Liver (tissue), 9 donors: ENCODE measurements around the gene OR10S1. TPM values are rescaled to one million over a fixed set of nuclear protein-coding genes. Genes with fewer than 3 reads are reported as not detected.

Experiments used
- DNase-seq: peaks from one replicate; pipeline ENCODE4 v3.0.0-alpha.2; 2017; ENCODE audit warnings: low spot score
- H3K27ac ChIP-seq, 2 donors: one replicate each; pipeline ENCODE4 v1.7.0; 2013; ENCODE audit warnings: inconsistent platforms in 2 of 2, low read length in 2 of 2, control low read depth in 1 of 2, low read depth in 1 of 2, mild to moderate bottlenecking in 1 of 2
- H3K27me3 ChIP-seq, 4 donors: one replicate each; pipeline versions ENCODE4 v1.6.1 to v1.7.0; 2013; ENCODE audit warnings: low read length in 3 of 4, inconsistent platforms in 1 of 4, mild to moderate bottlenecking in 1 of 4, moderate library complexity in 1 of 4; ENCODE audit not compliant: control insufficient read depth in 4 of 4, insufficient read depth in 4 of 4
- H3K36me3 ChIP-seq, 4 donors: one replicate each; pipeline versions ENCODE4 v1.6.1 to v1.7.0; 2013; ENCODE audit warnings: low read length in 3 of 4, mild to moderate bottlenecking in 3 of 4, low read depth in 1 of 4, moderate library complexity in 1 of 4; ENCODE audit not compliant: control insufficient read depth in 4 of 4, insufficient read depth in 3 of 4
- H3K4me1 ChIP-seq, 4 donors: one replicate each; pipeline versions ENCODE4 v1.6.1 to v1.7.0; 2013; ENCODE audit warnings: low read length in 3 of 4, mild to moderate bottlenecking in 3 of 4, moderate library complexity in 1 of 4; ENCODE audit not compliant: control insufficient read depth in 4 of 4, insufficient read depth in 4 of 4
- H3K4me3 ChIP-seq, 3 donors: one replicate each; pipeline versions ENCODE4 v1.6.1 to v1.7.0; 2013; ENCODE audit warnings: low read length in 3 of 3, control low read depth in 1 of 3, low read depth in 1 of 3, mild to moderate bottlenecking in 1 of 3
- H3K9ac ChIP-seq, 2 donors: one replicate each; pipeline ENCODE4 v1.7.0; 2013; ENCODE audit warnings: low read length in 2 of 2, mild to moderate bottlenecking in 2 of 2, moderate library complexity in 2 of 2, control low read depth in 1 of 2, low read depth in 1 of 2
- H3K9me3 ChIP-seq, 4 donors: one replicate each; pipeline versions ENCODE4 v1.6.1 to v1.7.0; 2013; ENCODE audit warnings: low read length in 3 of 4; ENCODE audit not compliant: control insufficient read depth in 4 of 4
- EGR1 ChIP-seq, 2 donors: IDR thresholded peaks; 2 replicates each; pipeline ENCODE4 v1.6.1; 2016 to 2018; ENCODE audit warnings: antibody characterized with exemption in 2 of 2, low read depth in 2 of 2
- FOXA1 ChIP-seq: IDR thresholded peaks from 2 replicates; pipeline ENCODE4 v1.6.1; 2016; ENCODE audit warnings: antibody characterized with exemption
- GABPA ChIP-seq, 2 donors: IDR thresholded peaks in 1 of 2; conservative IDR thresholded peaks in 1 of 2; 2 replicates each; pipeline ENCODE4 v1.6.1; 2016; ENCODE audit warnings: antibody characterized with exemption in 2 of 2, mild to moderate bottlenecking in 1 of 2, moderate library complexity in 1 of 2
- HNF4G ChIP-seq: IDR thresholded peaks from 2 replicates; pipeline ENCODE4 v1.6.1; 2016; ENCODE audit warnings: antibody characterized with exemption
- JUND ChIP-seq, 2 donors: IDR thresholded peaks; 2 replicates each; pipeline ENCODE4 v1.6.1; 2016; ENCODE audit warnings: antibody characterized with exemption in 2 of 2
- NR2F2 ChIP-seq: IDR thresholded peaks from 2 replicates; pipeline ENCODE4 v1.6.1; 2016; ENCODE audit warnings: antibody characterized with exemption
- RAD21 ChIP-seq, 2 donors: IDR thresholded peaks; 2 replicates each; pipeline ENCODE4 v1.6.1; 2016; ENCODE audit warnings: antibody characterized with exemption in 2 of 2, mild to moderate bottlenecking in 2 of 2
- RXRA ChIP-seq, 2 donors: IDR thresholded peaks; 2 replicates each; pipeline ENCODE4 v1.6.1; 2017 to 2018; ENCODE audit warnings: antibody characterized with exemption in 2 of 2, mild to moderate bottlenecking in 1 of 2
- SP1 ChIP-seq: IDR thresholded peaks from 2 replicates; pipeline ENCODE4 v1.6.1; 2018; ENCODE audit warnings: antibody characterized with exemption, mild to moderate bottlenecking
- TAF1 ChIP-seq: conservative IDR thresholded peaks from 2 replicates; pipeline ENCODE4 v1.6.1; 2016; ENCODE audit warnings: antibody characterized with exemption, mild to moderate bottlenecking
- YY1 ChIP-seq: IDR thresholded peaks from 2 replicates; pipeline ENCODE4 v1.6.1; 2016; ENCODE audit warnings: antibody characterized with exemption, mild to moderate bottlenecking
- ZBTB33 ChIP-seq: IDR thresholded peaks from 2 replicates; pipeline ENCODE4 v1.6.1; 2016; ENCODE audit warnings: antibody characterized with exemption
- WGBS: extraction: QIAGEN DNeasy Blood & Tissue Kit; methylation state at CpG from one replicate; pipeline ENCODE4 v1.1.7; 2013; 5-methylcytosine and 5-hydroxymethylcytosine counted together
- polyA plus RNA-seq, 2 donors: library from polyadenylated mRNA; stranded (reverse) in 1 of 2; unstranded in 1 of 2; fragments of 200-250 nt in 1 of 2; fragments of >200 nt in 1 of 2; fragmentation: Nextera tagmentation in 1 of 2; extraction: Ambion mirVana in 1 of 2; gene quantifications; one replicate each; pipeline versions ENCODE4 v1.2.1 to v1.2.3, GENCODE V29; 2013 to 2015
- total RNA-seq, 2 donors: library from RNA; depleted of rRNA; stranded (reverse); fragments of >200 nt; gene quantifications; one replicate each; pipeline ENCODE4 v1.2.3, GENCODE V29; 2014
- TF ChIP-seq, protein P1 (sequence below): IDR thresholded peaks from 2 replicates; pipeline ENCODE4 v1.6.1; 2016; ENCODE audit warnings: antibody characterized with exemption
- TF ChIP-seq, protein P2 (sequence below): IDR thresholded peaks from 2 replicates; pipeline ENCODE4 v1.6.1; 2016; ENCODE audit warnings: antibody characterized with exemption, mild to moderate bottlenecking
- TF ChIP-seq, protein P3 (sequence below): IDR thresholded peaks from 2 replicates; pipeline ENCODE4 v1.6.1; 2016; ENCODE audit warnings: antibody characterized with exemption
- TF ChIP-seq, protein P4 (sequence below): fragments of 150-350 bp; IDR thresholded peaks from 2 replicates; pipeline ENCODE4 v1.5.1; 2017; ENCODE audit warnings: improper control_type of control experiment, low read depth, low read length; ENCODE audit not compliant: missing input control
- donor health status: healthy.
- donor health status: healthy.
- donor health status: healthy.
- donor health status: healthy.
- donor health status: healthy.

Gene OR10S1
- total and polyA plus RNA-seq, 4 donors = not detected

DNA sequence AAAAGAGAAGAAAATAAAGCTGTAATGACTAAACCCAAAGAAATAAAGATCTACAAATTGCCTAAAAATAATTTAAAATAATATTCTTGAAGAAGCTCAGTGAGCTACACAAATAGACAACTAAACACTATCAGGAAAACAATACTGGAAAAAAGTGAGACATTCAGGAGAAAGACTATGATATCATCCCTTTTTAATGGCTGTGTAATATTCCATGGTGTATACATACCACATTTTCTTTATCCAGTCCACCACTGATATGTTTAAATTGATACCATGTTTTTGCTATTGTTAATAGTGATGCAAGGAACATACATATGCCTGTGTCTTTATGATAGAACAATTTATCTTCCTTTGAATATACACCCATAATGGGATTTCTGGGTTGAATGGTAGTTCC, 20.8 kb downstream of the OR10S1 start (continued):
- TF ChIP-seq, protein P1, sequence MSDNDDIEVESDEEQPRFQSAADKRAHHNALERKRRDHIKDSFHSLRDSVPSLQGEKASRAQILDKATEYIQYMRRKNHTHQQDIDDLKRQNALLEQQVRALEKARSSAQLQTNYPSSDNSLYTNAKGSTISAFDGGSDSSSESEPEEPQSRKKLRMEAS = no peak
- TF ChIP-seq FOXA1 (no peak), JUND (IDR thresholded peaks at IDR 0.05) (no peak), NR2F2 (no peak)
- TF ChIP-seq, protein P2, sequence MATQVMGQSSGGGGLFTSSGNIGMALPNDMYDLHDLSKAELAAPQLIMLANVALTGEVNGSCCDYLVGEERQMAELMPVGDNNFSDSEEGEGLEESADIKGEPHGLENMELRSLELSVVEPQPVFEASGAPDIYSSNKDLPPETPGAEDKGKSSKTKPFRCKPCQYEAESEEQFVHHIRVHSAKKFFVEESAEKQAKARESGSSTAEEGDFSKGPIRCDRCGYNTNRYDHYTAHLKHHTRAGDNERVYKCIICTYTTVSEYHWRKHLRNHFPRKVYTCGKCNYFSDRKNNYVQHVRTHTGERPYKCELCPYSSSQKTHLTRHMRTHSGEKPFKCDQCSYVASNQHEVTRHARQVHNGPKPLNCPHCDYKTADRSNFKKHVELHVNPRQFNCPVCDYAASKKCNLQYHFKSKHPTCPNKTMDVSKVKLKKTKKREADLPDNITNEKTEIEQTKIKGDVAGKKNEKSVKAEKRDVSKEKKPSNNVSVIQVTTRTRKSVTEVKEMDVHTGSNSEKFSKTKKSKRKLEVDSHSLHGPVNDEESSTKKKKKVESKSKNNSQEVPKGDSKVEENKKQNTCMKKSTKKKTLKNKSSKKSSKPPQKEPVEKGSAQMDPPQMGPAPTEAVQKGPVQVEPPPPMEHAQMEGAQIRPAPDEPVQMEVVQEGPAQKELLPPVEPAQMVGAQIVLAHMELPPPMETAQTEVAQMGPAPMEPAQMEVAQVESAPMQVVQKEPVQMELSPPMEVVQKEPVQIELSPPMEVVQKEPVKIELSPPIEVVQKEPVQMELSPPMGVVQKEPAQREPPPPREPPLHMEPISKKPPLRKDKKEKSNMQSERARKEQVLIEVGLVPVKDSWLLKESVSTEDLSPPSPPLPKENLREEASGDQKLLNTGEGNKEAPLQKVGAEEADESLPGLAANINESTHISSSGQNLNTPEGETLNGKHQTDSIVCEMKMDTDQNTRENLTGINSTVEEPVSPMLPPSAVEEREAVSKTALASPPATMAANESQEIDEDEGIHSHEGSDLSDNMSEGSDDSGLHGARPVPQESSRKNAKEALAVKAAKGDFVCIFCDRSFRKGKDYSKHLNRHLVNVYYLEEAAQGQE = no peak

DNA sequence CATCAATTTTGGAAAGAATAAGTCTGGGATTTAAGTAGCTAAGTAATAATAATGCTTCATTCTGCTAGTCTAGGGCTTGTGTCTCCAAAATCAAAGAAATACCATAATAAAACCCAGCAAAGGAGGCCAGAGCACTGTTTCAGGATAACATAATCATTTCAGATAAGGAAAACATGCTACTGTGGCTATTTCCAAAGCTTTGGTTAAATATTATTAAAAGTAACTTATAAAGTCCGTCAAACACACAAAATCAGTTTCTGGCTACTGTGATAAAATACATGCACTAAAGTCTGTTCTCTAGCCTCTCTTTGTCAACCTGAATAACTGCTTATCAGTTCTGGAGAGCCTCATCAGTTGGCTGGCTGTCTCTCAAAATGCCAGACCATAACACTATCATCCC, 32.4 kb downstream of the OR10S1 start:
- Histone ChIP-seq H3K27me3 (no peaks in the 10 kb centered on the region), H3K9me3 (peaks cover 0 to 2% (median 0%) of the 10 kb centered on the region in 4 donors), H3K4me3 (no peak overlapping the region), H3K36me3 (no peaks in the 10 kb centered on the region), H3K9ac (no peak overlapping the region), H3K4me1 (no peaks in the 10 kb centered on the region), H3K27ac (no peak overlapping the region)
- no peak for DNase-seq
- TF ChIP-seq SP1 (no peak), GABPA (IDR thresholded peaks at IDR 0.05 in 1 of 2, conservative IDR thresholded peaks at IDR 0.05 in 1 of 2) (no peak)
- TF ChIP-seq, protein P1 = no peak
- WGBS = 22% methylated on average over 1 of the region's 1 CpG

- H3K36me3 ChIP-seq = no peaks in the 10 kb centered on the region
- peaks cover 0 to 2% (median 0%) of the 10 kb centered on the region in 4 donors for H3K9me3 ChIP-seq
- H3K4me1 ChIP-seq = no peaks in the 10 kb centered on the region
- no peak within 1 kb of the TSS for H3K4me3 ChIP-seq
- no peak for TF ChIP-seq YY1
- TF ChIP-seq SP1 = no peak
- no peak for TF ChIP-seq TAF1
- H3K9ac ChIP-seq = no peak within 1 kb of the TSS
- no peak for DNase-seq
- no peak within 1 kb of the TSS for H3K27ac ChIP-seq
- 85% methylated on average over 3 of the region's 3 CpGs for WGBS
- H3K27me3 ChIP-seq = no peaks in the 10 kb centered on the region
Observed at GRCh38 chr11:123943738-123944137, 33.8 kb downstream of the OR10S1 start, which contains the start of gene OR6T1. TSS of gene OR6T1 (minus strand) at chr11:123943838. CDS start at chr11:123943838, 0 bp downstream.

GRCh38 chr11:123942413-123942812, 35.2 kb downstream of the OR10S1 start:
- Histone ChIP-seq H3K27ac (no peak overlapping the region), H3K9ac (no peak overlapping the region), H3K27me3 (no peaks in the 10 kb centered on the region), H3K9me3 (peaks cover 0 to 2% (median 0%) of the 10 kb centered on the region in 4 donors), H3K4me1 (no peaks in the 10 kb centered on the region), H3K4me3 (no peak overlapping the region), H3K36me3 (no peaks in the 10 kb centered on the region)
- TF ChIP-seq, protein P1 = no peak
- no peak for TF ChIP-seq SP1
- TF ChIP-seq RXRA (IDR thresholded peaks at IDR 0.05) = no peak
- TF ChIP-seq RAD21 (IDR thresholded peaks at IDR 0.05) = no peak
- TF ChIP-seq GABPA (IDR thresholded peaks at IDR 0.05 in 1 of 2, conservative IDR thresholded peaks at IDR 0.05 in 1 of 2) = no peak
- TF ChIP-seq, protein P3, sequence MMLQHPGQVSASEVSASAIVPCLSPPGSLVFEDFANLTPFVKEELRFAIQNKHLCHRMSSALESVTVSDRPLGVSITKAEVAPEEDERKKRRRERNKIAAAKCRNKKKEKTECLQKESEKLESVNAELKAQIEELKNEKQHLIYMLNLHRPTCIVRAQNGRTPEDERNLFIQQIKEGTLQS = no peak
- TF ChIP-seq NR2F2 = no peak
- TF ChIP-seq HNF4G = no peak
- TF ChIP-seq ZBTB33 = no peak
- no peak for TF ChIP-seq YY1
- no peak for TF ChIP-seq TAF1
- TF ChIP-seq JUND (IDR thresholded peaks at IDR 0.05) = no peak
- TF ChIP-seq, protein P4, sequence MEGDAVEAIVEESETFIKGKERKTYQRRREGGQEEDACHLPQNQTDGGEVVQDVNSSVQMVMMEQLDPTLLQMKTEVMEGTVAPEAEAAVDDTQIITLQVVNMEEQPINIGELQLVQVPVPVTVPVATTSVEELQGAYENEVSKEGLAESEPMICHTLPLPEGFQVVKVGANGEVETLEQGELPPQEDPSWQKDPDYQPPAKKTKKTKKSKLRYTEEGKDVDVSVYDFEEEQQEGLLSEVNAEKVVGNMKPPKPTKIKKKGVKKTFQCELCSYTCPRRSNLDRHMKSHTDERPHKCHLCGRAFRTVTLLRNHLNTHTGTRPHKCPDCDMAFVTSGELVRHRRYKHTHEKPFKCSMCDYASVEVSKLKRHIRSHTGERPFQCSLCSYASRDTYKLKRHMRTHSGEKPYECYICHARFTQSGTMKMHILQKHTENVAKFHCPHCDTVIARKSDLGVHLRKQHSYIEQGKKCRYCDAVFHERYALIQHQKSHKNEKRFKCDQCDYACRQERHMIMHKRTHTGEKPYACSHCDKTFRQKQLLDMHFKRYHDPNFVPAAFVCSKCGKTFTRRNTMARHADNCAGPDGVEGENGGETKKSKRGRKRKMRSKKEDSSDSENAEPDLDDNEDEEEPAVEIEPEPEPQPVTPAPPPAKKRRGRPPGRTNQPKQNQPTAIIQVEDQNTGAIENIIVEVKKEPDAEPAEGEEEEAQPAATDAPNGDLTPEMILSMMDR = no peak
- no peak for TF ChIP-seq EGR1 (IDR thresholded peaks at IDR 0.05; ENCODE audit: low read depth in 2 of 2)
- WGBS = 75% methylated on average over 4 of the region's 4 CpGs
- DNase-seq = no peak
